Left renal cortex interstitium (tissue), 4 donors: ENCODE data around the gene SETD2. TPM values are rescaled to one million over a fixed set of nuclear protein-coding genes. Genes with fewer than 3 reads are reported as not detected.

Source experiments
- DNase-seq, 4 donors: peaks; one replicate each; pipeline ENCODE4 v3.0.0-alpha.2; 2013; ENCODE audit warnings: low read depth in 4 of 4, low spot score in 2 of 4, missing footprints in 1 of 4
- polyA plus RNA-seq, 4 donors: library from polyadenylated mRNA; unstranded; fragments of 120-200 nt; gene quantifications; one replicate each; pipeline ENCODE4 v1.2.1, GENCODE V29; 2013; ENCODE audit not compliant: insufficient read length in 4 of 4

The SETD2 gene
- polyA plus RNA-seq, 4 donors, result 56.2 to 70.0 (median 68.1) TPM

DNA sequence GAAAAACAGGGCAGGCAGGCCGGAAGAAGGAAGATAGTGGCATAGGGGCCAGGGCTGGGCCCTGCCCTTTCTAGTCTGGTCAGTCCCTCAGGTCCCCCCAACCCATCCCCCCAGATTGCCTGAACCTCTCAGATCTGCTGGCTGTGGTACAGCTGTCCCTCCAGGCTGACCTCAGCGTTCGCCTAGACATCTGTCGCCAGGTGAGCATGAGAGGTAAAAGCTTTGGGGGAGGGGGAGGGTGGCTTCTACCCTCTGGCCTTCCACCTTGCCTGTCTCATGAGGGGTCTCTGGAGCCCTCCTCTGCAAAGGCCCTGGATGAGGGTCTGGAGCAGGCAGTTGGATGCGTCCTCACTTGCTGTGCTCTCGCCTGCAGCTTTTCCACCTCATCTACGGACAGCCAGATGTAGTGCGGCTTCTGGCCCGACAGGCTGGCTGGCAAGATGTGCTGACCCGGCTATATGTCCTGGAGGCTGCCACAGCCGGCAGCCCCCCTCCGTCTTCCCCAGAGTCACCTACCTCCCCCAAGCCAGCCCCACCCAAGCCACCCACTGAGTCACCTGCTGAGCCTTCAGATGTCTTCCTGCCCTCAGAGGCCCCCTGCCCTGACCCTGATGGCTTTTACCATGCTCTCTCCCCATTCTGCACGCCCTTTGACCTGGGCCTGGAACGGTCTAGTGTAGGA, 164.3 kb downstream of the SETD2 start:
- no peak for DNase-seq

DNA sequence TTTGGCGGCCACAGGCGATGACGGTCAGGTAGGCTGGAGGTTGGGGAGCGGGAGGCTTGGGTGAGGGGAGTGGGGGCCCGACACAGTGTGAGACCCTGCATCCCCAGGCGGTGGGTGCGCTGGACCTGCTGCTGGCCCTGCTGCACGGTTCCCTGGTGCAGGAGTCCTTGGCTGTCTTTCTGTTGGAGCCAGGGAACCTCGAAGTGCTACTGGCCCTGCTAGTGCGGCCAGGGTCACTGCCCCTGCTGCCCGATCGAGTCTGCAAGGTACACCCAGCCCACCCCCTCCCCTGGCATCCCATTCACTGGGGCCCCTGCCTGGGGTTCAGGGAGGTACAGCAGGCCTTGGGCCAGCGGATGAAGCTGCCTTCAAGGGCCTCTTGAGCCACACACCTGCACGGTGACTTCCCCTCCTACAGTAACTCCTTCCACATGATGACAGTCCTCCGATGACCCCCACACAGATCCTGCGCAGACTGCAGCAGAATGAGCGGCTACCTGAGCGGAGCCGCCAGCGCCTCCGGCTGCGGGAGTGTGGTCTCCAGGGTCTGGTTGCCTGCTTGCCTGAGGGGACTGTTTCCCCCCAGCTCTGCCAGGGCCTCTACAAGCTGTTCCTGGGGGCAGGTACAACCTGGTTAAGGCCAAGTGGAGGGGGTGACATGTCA, 164.9 kb downstream of the SETD2 start:
- no peak for DNase-seq

GRCh38 chr3:46998121-46998851, 165.6 kb downstream of the SETD2 start:
- no peak for DNase-seq

DNA sequence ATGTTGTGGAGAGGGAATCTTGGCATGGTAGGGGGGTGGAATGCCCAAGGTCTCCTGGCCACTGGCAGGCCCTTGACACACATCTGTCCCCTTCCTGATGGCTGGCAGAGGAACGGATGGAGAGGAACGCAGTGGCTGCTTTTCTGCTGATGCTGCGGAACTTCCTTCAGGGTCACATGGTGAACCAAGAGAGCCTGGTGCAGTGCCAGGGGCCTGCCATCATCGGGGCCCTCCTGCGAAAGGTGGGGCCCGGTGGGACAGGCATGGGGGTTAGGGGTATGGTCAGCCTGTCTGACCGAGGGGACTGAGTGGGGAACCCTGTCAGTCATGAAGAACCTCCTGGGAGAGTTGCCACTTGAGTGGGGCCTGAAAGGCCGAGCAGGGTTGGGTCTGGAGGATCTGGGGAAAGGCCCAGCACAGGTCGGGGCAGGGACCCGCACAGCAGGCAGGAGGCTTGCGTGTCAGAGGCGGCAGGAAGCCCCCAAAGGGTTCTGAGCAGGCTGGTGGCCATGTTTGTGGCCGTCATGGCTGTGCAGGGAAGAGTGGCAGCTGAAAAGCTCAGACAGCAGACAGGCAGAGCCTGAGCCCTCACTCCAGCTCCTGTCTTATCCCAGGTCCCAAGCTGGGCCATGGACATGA, 166.3 kb downstream of the SETD2 start:
- no peak for DNase-seq

DNA sequence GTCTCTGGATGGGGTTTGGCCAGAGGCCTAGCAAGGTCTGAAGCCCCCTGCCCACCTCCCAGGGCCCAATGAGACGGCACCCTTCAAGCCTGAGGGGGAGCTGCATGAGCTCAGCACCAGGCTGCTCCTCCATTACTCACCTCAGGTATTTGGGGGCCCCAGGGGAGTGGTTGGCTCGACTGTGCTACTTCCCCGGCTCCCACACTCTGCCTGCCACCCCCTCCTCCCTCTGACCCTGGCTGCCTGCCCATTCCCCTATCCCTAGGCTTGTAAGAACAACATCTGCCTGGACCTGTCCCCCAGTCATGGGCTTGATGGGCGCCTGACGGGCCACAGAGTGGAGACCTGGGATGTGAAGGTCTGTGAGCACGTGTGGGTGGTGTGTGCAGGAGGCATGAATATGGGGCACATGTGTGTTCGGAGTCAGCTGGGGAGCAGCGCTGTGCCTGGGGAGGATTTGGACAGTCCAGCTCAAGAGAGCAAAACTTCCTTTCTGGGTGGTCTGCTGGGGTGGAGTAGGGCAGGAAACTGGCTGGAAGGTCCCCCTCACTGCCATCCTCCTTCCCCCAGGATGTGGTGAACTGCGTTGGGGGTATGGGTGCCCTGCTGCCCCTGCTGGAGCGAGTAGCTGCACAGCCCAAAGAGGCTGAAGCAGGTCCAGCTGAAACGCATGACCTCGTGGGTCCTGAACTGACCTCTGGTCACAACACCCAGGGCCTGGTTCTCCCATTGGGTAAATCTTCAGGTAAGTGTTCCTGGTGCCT, 167.0 kb downstream of the SETD2 start:
- DNase-seq, result no peak

- no peak for DNase-seq
Observed at GRCh38 chr3:46995901-46996562, 167.9 kb downstream of the SETD2 start.

- no peak for DNase-seq
Observed at GRCh38 chr3:46994801-46995731, 168.8 kb downstream of the SETD2 start.

DNA sequence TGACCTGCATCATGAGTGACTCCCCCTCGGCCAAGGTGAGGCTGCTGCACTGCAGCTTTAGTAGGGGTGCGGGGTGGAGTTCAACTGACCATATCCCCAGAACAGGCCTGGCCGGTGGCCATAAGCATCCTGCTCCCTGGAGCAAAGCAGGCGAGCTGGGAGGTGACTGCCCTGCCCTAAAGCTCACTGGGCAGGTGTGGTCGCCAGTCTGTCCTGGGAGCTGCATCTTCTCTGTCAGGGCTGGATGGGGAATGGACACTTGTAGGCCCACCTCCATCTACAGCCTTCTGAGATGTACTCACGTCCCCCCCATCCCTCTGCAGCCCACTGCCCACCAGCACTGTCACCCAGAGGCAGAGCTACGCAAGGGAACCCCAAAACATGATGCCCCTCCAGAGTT, 169.9 kb downstream of the SETD2 start:
- DNase-seq, result no peak

DNA sequence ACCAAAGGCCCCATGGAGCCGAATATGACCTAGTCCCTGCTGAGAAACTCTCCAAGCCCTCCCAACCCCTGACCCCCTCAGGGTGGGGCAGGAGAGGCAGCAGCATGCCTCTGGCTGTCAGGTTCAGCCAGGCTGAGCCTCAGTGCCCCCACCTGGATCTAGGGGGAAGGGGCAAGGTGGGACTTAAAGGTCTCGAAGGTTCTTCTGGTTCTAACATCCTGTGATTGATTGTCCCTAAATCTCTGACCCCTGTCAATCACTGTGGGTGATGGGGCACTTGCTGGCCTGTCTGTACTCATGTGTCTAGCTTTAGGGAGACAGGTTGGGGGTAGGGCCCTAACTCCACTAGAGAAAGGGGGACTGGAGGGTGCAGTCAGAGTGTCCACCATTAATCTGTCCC, 170.6 kb downstream of the SETD2 start:
- DNase-seq, result no peak

- no peak for DNase-seq
Observed at GRCh38 chr3:46992231-46992630, 171.7 kb downstream of the SETD2 start.

- DNase-seq, result no peak
Observed at GRCh38 chr3:46991406-46992165, 172.3 kb downstream of the SETD2 start.

- DNase-seq, result no peak
Observed at GRCh38 chr3:46990573-46991374, 173.1 kb downstream of the SETD2 start.

GRCh38 chr3:46989146-46989810, 174.6 kb downstream of the SETD2 start:
- no peak for DNase-seq

GRCh38 chr3:46988616-46989015, 175.3 kb downstream of the SETD2 start:
- no peak for DNase-seq

GRCh38 chr3:46987743-46988401, 176.0 kb downstream of the SETD2 start:
- no peak for DNase-seq

- no peak for DNase-seq
Observed at GRCh38 chr3:46987319-46987742, 176.6 kb downstream of the SETD2 start.
